Testis (tissue), 3 donors: Measurements from ENCODE around the gene TMEM138. TPM values are rescaled to one million over a fixed set of nuclear protein-coding genes. Genes with fewer than 3 reads are reported as not detected.

Experiments used
- DNase-seq: peaks from one replicate; pipeline ENCODE4 v3.0.0-alpha.2; 2019
- H3K27ac ChIP-seq, 2 donors: fragments of 200-600 bp; sonication (generic); one replicate each; pipeline ENCODE4 v1.5.1; 2019
- H3K27me3 ChIP-seq: fragments of 200-600 bp; sonication (generic); one replicate; pipeline ENCODE4 v1.5.1; 2019
- H3K36me3 ChIP-seq: fragments of 200-600 bp; sonication (generic); one replicate; pipeline ENCODE4 v1.5.1; 2017; ENCODE audit warnings: low read depth; ENCODE audit errors: missing control alignments
- H3K4me1 ChIP-seq: fragments of 200-600 bp; sonication (generic); one replicate; pipeline ENCODE4 v1.5.1; 2019
- H3K4me3 ChIP-seq, 2 donors: fragments of 200-600 bp; sonication (generic); one replicate each; pipeline ENCODE4 v1.5.1; 2017 to 2019
- H3K9me3 ChIP-seq: fragments of 200-600 bp; sonication (generic); one replicate; pipeline ENCODE4 v1.5.1; 2017
- CTCF ChIP-seq, 3 experiments: fragments of 450-650 bp in 2 of 3; fragments of 200-600 bp in 1 of 3; sonication (generic) in 1 of 3; IDR thresholded peaks; one replicate each; pipeline ENCODE4 v1.5.1; 2016 to 2019; ENCODE audit warnings: antibody characterized with exemption in 3 of 3, mild to moderate bottlenecking in 2 of 3, moderate library complexity in 1 of 3
- POLR2A ChIP-seq: fragments of 450-650 bp; IDR thresholded peaks from one replicate; pipeline ENCODE4 v1.6.1; 2017; ENCODE audit warnings: antibody characterized with exemption, mild to moderate bottlenecking, moderate library complexity
- WGBS, 2 donors: methylation state at CpG; one replicate each; pipeline ENCODE4 v1.1.5; 2018; 5-methylcytosine and 5-hydroxymethylcytosine counted together
- intact Hi-C: fragments of 100-400 bp; cut with DNase I; formaldehyde crosslinking; loops from one replicate; pipeline ENCODE4 v1.15.1; 2023; ENCODE audit warnings: low total_unique reads
- polyA plus RNA-seq: library from polyadenylated mRNA; stranded (reverse); fragments of 350-450 nt; fragmentation: Illumina TruSeq; extraction: RNeasy Lipid Tissue Mini Kit (QIAGEN cat#74804); gene quantifications from one replicate; pipeline ENCODE4 v1.2.3, GENCODE V29; 2014; ENCODE audit warnings: low read depth, low replicate concordance; ENCODE audit not compliant: insufficient read depth
- total RNA-seq, 2 donors: library from RNA; depleted of rRNA; stranded (reverse); fragments of >200 nt; gene quantifications; one replicate each; pipeline ENCODE4 v1.2.3, GENCODE V29; 2016

The TMEM138 gene
- total and polyA plus RNA-seq, 3 donors from 2014 or later: 41.8 to 61.8 (median 42.1) TPM

- WGBS, 2 donors: 43 to 57% methylated on average over 3 of the region's 3 CpGs
- H3K4me1 ChIP-seq: no peaks in the 10 kb centered on the region
- H3K27ac ChIP-seq: no peak overlapping the region
- no peaks in the 10 kb centered on the region for H3K27me3 ChIP-seq
- TF ChIP-seq POLR2A (no peak), CTCF (IDR thresholded peaks at IDR 0.05) (no peak)
- no peaks in the 10 kb centered on the region for H3K9me3 ChIP-seq
- H3K4me3 ChIP-seq: no peak overlapping the region
- H3K36me3 ChIP-seq: no peaks in the 10 kb centered on the region
- intact Hi-C loops: no loop called here
- DNase-seq: no peak
Observed at GRCh38 chr11:61416941-61417340, 54.8 kb downstream of the TMEM138 start.

GRCh38 chr11:61417670-61418069 is 55.5 kb downstream of the TMEM138 start:
- H3K27ac ChIP-seq: no peak overlapping the region
- intact Hi-C loops: no loop called here
- no peaks in the 10 kb centered on the region for H3K27me3 ChIP-seq
- 63 to 67% methylated on average over 2 of the region's 2 CpGs for WGBS, 2 donors
- H3K4me1 ChIP-seq: no peaks in the 10 kb centered on the region
- TF ChIP-seq POLR2A (no peak), CTCF (IDR thresholded peaks at IDR 0.05) (no peak)
- no peaks in the 10 kb centered on the region for H3K36me3 ChIP-seq
- H3K9me3 ChIP-seq: no peaks in the 10 kb centered on the region
- DNase-seq: no peak
- H3K4me3 ChIP-seq: no peak overlapping the region

GRCh38 chr11:61418136-61418535 is 56.0 kb downstream of the TMEM138 start:
- Histone ChIP-seq H3K27me3 (no peaks in the 10 kb centered on the region), H3K9me3 (no peaks in the 10 kb centered on the region), H3K27ac (no peak overlapping the region), H3K4me3 (no peak overlapping the region), H3K4me1 (no peaks in the 10 kb centered on the region), H3K36me3 (no peaks in the 10 kb centered on the region)
- intact Hi-C loops: no loop called here
- no peak for TF ChIP-seq CTCF (IDR thresholded peaks at IDR 0.05)
- TF ChIP-seq POLR2A: no peak
- no peak for DNase-seq

Other genes with a start within 250 kb of the TMEM138 start
- gene VPS37C, start 200.9 kb upstream of the TMEM138 start, total RNA-seq: 10 to 100 TPM; 29.1 to 31.0 TPM
- gene VPS37C, start 200.9 kb upstream of the TMEM138 start, polyA plus RNA-seq: 36.9 TPM
- 1 to 10 TPM in 1 of 2 donors, under 1 TPM in 1; 0.31 to 1.7 TPM for gene PGA3, start 158.9 kb upstream of the TMEM138 start, total RNA-seq
- gene PGA3, start 158.9 kb upstream of the TMEM138 start, polyA plus RNA-seq: 1.7 TPM
- gene PGA4, start 140.0 kb upstream of the TMEM138 start, total RNA-seq: under 1 TPM in 1 of 2 donors, not detected in 1; 0.56 TPM
- 7.2 TPM for gene PGA4, start 140.0 kb upstream of the TMEM138 start, polyA plus RNA-seq
- gene PGA5, start 121.2 kb upstream of the TMEM138 start, total RNA-seq: under 1 TPM; 0.39 to 0.43 TPM
- 1.5 TPM for gene PGA5, start 121.2 kb upstream of the TMEM138 start, polyA plus RNA-seq
- 10 to 100 TPM; 11.1 TPM for gene VWCE, start 67.1 kb upstream of the TMEM138 start, total RNA-seq
- gene VWCE, start 67.1 kb upstream of the TMEM138 start, polyA plus RNA-seq: 6.6 TPM
- 100 to 1,000 TPM; 266 to 333 TPM for gene DDB1, start 29.3 kb upstream of the TMEM138 start, total RNA-seq
- gene DDB1, start 29.3 kb upstream of the TMEM138 start, polyA plus RNA-seq: 257 TPM
- gene TKFC, start 29.1 kb upstream of the TMEM138 start, total RNA-seq: 100 to 1,000 TPM in 1 of 2 donors, 10 to 100 TPM in 1; 90.1 to 121 TPM
- 159 TPM for gene TKFC, start 29.1 kb upstream of the TMEM138 start, polyA plus RNA-seq
- gene CYB561A3, start 492 bp upstream of the TMEM138 start, total RNA-seq: 10 to 100 TPM; 41.7 to 55.8 TPM
- 39.8 TPM for gene CYB561A3, start 492 bp upstream of the TMEM138 start, polyA plus RNA-seq
- gene TMEM216, start 30.2 kb downstream of the TMEM138 start, total RNA-seq: 10 to 100 TPM; 19.4 to 25.6 TPM
- 29.5 TPM for gene TMEM216, start 30.2 kb downstream of the TMEM138 start, polyA plus RNA-seq
- 10 to 100 TPM; 84.2 to 86.5 TPM for gene CPSF7, start 67.6 kb downstream of the TMEM138 start, total RNA-seq
- 107 TPM for gene CPSF7, start 67.6 kb downstream of the TMEM138 start, polyA plus RNA-seq
- 10 to 100 TPM; 66.2 to 85.4 TPM for gene SDHAF2, start 67.8 kb downstream of the TMEM138 start, total RNA-seq
- 46.8 TPM for gene SDHAF2, start 67.8 kb downstream of the TMEM138 start, polyA plus RNA-seq
- 1 to 10 TPM; 4.8 to 6.4 TPM for gene LRRC10B, start 146.4 kb downstream of the TMEM138 start, total RNA-seq
- 5.5 TPM for gene LRRC10B, start 146.4 kb downstream of the TMEM138 start, polyA plus RNA-seq
- 1 to 10 TPM; 8.7 to 9.0 TPM for gene SYT7, start 218.7 kb downstream of the TMEM138 start, total RNA-seq
- 5.9 TPM for gene SYT7, start 218.7 kb downstream of the TMEM138 start, polyA plus RNA-seq